NCI-H2029 treated with DMSO at 0.1 percent for 48 hours (cell line): ENCODE results near the gene PDE3B.
"Not testable (repeated sequence)": the region's sequence is repeated elsewhere in the genome, so short reads cannot be mapped to it uniquely, and the experiment has no call there.

Source experiments
- DNase-seq: peaks from one replicate; lab custom pipeline; 2025; lab: John Stamatoyannopoulos, UW

Gene PDE3B

DNA sequence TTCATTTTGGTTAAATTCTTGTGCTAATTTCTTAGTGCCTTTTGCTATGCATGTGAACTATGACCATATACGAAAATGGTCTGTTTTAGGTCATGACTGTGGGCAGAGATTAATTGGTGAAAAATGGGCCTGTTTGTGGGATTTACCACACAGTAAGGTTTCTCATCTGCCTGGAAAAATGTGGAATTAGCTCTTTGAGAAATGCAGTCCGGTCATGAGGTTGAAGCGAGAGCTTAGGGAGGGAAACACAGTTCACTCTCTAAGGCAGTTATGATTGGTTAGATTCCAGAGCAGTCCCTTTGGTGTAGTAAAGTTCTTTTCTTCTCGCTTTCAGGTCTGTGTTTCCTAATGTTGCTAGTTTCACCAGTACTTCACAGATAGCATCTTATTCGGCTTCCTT, 1.2 kb upstream of the PDE3B start:
- no peak for DNase-seq

DNA sequence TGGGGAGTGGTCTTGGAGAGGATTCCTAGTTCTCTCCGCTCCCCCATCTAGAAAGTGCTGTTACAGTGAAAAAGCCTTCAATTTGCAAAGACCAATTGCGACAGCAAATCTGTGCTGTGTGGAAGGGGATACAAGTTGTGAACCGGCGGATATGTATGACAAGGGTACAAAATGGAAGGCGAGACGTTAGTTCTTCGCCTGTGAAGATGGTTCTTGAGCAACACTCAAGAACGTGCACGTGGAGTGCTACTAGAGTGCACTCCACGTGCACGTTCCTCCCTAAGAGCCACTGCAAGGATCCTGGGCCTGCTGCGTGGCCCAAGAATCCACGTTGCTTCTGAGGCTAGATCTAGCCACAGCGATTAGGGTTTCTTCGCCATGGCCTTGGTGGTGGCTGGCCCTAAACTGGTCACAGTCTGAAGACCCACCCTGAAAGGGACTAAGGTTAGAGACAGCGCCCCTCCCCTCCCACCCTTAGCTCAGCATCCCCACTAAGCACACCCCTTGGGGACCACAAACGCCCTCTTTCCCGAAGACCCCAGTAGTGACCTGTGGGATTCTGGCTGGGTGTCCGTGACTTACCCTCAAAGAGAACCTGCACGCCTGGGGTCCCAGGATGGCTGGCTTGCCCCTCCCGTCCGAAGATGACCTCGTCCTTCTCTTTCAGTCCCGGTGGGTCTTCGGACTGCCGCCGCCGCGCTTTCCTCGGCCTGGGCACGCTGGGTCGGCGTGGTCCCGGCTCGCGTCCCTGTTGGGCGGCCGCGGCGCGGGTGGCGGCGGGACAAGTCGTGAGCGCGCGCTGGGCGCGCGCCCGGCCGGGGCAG, 519 bp upstream of the PDE3B start:
- DNase-seq, result no peak

DNA sequence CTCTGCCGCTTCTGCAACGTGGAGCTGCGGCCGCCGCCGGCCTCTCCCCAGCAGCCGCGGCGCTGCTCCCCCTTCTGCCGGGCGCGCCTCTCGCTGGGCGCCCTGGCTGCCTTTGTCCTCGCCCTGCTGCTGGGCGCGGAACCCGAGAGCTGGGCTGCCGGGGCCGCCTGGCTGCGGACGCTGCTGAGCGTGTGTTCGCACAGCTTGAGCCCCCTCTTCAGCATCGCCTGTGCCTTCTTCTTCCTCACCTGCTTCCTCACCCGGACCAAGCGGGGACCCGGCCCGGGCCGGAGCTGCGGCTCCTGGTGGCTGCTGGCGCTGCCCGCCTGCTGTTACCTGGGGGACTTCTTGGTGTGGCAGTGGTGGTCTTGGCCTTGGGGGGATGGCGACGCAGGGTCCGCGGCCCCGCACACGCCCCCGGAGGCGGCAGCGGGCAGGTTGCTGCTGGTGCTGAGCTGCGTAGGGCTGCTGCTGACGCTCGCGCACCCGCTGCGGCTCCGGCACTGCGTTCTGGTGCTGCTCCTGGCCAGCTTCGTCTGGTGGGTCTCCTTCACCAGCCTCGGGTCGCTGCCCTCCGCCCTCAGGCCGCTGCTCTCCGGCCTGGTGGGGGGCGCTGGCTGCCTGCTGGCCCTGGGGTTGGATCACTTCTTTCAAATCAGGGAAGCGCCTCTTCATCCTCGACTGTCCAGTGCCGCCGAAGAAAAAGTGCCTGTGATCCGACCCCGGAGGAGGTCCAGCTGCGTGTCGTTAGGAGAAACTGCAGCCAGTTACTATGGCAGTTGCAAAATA, 816 bp downstream of the PDE3B start:
- DNase-seq, result no peak

GRCh38 chr11:14645015-14645912, 1.7 kb downstream of the PDE3B start:
- no peak for DNase-seq

DNA sequence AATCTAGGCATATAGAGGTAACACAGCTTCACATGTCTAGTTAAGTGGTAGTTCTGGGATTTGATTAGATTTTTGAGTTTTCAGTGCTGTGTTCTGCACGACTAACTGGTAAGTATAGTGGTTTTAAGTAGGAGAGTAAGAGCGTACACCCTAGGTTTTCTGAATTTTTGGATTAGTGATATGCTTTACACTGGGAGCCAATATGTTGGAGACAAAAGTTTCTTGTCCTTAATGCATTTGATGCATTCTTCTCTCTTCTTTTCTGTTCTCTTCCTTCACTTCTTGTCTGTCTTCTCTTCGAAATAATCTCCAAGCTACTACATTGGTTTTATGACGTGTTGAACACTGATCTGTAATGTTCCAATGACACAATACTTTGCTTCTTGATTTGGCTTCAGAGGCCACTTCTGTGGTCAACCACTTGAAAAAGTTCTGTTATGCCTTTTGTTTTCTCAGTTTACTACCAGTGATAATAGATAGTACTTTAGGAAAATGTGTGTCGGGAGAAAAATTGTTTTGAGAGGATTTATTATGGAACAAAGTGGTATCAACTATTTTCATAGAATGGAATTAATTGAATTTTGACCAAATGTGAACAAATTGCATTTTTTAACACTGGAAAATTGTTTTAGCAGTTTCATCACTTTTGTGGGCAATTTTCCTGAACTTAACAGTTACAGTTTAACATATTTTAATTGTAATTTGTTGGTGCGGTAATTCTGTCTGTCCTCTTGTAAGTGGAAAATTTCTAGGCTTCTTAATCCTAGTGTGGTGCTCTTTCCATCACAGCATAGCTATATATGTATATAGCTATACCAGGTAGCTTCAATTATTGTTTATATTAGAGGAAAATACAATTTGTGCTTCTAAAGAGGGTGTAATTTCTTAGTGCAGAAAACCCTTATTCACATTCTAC, 2.6 kb downstream of the PDE3B start:
- DNase-seq, result peak; percentile 30

- DNase-seq, result no peak
Measured at GRCh38 chr11:14650064-14650463, 6.5 kb downstream of the PDE3B start.

- DNase-seq, result no peak
Measured at GRCh38 chr11:14653090-14653489, 9.5 kb downstream of the PDE3B start.

DNA sequence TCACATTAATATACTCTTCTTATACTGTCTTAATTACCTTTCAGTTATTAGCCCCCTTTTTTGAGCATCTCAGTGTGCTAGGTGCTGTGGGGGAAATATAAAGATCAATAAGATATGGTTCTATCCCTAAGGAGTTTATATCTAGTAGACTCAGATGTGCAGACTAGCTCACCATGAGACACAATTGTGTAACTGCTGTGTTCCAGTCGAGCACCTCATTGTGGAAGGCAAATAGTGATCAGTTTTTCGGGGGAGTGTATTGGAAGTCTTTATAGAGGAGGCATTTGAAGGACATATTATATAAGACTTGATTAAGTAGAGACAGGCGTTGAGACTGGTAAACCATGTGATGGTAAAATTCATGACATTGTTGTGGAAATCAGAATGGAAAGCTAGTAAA, 11.8 kb downstream of the PDE3B start:
- no peak for DNase-seq

DNA sequence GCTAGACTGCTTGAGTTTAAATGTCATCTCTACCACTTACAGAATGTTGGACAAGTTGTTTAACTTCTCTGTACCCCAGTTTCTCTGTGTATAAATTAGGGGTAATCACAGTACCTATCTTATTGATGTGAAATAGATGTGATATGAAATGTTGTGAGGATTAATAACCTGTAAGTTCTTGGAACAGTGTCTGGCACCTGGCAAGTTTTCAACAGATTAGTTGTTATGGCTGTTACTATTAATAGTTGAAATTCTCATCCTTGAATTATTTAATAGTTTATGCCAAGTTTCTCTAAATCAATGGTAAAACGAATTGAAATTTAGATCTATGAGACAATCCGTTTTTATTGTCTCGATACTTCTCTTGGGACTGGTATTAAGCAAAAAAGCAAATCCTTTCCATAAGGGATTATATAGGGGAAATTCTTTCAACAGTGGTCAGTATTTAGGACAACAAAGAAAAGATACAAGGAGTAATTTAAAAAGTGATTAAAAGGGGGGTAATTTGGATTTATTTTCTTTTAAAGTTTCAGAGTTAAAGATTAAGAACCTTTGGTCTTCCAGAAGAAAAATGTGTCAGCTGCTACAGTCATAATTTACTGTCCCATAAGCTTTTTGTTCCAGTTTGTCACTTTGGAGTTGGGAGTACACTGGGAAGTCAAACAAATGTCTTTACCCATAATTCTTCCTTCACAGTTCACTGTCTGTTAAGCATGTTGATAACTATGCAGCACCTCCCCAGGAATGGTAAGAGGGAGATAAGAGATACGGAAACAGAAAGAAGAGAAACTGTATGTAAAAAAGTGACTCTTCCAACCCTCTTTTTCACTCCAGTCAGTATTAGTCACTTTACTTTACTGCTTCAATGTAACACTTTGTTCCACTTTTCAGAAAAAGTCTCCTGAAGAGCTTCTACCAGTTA, 13.2 kb downstream of the PDE3B start:
- DNase-seq, result no peak

DNA sequence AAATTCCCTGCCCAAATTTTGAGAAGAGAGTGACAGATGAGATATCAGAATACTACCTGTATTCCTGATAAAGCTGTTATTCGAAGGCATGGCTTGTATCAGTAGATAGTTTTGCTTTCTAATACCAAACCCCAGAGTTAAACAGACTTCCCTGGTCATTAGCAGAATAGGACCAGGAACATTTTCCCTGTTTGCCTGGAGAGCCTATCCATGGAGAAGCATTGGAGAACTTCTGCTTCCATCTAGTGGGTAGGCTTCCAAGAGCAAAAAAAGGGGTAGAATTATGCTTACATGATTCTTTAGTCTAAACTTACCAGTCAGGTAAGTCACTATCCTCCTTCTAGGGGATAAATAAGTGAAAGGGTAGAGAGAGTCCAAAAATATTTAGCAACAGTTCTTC, 14.2 kb downstream of the PDE3B start:
- DNase-seq, result no peak

DNA sequence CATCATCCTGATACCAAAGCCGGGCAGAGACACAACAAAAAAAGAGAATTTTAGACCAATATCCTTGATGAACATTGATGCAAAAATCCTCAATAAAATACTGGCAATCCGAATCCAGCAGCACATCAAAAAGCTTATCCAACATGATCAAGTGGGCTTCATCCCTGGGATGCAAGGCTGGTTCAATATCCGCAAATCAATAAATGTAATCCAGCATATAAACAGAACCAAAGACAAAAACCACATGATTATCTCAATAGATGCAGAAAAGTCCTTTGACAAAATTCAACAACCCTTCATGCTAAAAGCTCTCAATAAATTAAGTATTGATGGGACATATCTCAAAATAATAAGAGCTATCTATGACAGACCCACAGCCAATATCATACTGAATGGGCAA, 21.3 kb downstream of the PDE3B start:
- DNase-seq, result not testable (repeated sequence)

DNA sequence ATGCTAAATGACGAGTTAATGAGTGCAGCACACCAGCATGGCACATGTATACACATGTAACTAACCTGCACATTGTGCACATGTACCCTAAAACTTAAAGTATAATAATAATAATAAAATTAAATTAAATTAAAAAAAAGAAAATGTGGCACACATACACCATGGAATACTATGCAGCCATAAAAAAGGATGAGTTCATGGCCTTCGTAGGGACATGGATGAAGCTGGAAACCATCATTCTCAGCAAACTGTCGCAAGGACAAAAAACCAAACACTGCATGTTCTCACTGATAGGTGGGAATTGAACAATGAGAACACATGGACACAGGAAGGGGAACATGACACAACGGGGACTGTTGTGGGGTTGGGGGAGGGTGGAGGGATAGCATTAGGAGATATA, 23.7 kb downstream of the PDE3B start:
- DNase-seq, result not testable (repeated sequence)

DNA sequence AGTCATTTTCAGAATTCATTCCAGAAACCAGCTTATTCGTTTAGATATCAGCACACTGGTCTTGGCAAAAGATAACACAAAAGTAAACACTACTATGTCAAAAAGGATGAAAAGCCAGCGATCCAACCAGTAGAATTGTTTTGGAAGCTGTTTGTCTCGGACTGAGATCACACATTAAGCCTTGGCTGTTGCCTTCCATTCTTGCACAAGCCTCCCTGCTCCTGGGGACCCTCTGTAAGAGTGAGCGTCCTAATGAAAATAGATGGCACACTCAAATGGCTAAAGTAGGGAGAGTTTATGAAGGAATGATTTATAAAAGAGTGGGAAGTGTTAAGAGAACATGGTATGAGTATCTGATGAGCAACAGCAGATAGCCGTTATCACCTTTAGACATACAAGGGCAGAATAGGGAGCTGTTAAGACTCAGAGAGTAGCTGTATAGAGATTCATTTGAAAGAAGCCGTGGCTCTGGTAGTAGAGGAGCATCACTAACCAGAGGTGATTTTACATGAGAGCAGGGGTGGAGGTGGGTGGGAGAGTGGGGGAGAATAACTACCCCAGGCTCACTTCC, 25.2 kb downstream of the PDE3B start:
- no peak for DNase-seq

GRCh38 chr11:14669499-14669898, 25.9 kb downstream of the PDE3B start:
- DNase-seq, result no peak

DNA sequence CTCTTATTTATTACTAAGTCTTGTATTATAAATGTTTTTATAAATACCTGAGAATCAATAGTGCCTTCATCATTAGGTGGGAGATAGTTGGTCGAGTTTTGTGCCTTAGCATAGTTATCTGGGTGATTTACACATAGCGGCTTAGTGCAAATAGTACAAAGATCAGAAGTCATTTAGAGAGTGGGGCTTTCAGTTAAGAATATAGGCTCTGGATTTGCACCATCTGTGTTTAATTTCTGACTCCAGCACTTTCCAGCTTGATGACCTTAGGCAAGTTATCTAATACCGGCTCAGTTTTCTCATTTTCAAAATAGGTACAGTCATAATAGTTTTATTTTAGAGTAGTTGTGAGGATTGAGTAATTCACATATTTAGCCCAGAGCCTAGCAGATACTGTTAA, 26.4 kb downstream of the PDE3B start:
- no peak for DNase-seq

GRCh38 chr11:14672635-14673034, 29.0 kb downstream of the PDE3B start:
- no peak for DNase-seq

GRCh38 chr11:14673421-14673820, 29.8 kb downstream of the PDE3B start:
- no peak for DNase-seq

DNA sequence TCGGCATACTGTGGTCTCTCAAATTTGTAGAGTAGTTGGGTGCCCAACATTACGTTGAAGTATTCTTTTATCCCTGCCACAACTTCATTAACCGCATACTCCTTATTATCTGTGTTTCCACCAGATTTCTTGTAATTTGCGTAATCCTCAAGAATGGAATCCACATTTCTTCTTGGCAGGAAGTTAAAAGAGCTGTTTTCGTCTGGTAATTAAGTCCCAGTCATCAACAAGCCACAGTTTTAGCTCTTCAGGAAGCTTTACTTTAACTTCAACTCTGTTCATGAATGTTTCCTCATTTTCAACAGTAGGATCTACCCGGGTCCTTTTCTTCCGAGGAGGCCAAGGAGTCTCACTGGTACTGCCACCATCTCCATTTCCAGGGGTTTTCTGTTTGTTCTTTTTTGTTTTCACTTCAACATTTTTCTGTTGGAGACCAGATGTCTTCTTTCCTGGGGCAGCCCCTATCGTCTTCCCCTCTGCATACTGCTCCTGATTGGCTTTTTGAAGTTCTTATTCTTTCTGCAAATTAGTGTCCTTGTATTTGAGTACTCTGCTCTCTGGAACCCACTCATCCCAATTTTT, 30.3 kb downstream of the PDE3B start:
- DNase-seq, result no peak

DNA sequence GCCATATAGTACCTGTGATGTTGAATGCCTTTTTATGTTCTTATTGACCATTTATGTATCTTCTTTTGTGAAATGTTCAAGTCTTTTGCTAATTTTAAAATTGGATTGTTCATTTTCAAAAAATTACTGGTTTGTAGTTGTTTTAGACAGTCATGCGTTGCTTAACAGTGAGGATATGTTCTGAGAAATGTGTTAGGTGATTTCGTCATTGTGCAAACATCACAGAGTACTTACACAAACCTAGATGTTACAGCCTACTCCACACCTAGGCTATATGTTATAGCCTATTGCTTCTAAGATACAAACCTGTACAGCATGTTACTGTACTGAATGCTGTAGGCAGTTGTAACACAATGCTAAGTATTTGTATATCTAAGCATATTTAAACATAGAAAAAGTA, 32.5 kb downstream of the PDE3B start:
- DNase-seq, result no peak
